ENCODE data around the gene SND1.

- TF ChIP-seq CTCF (conservative IDR thresholded peaks at IDR 0.05 in 1 of 2, IDR thresholded peaks at IDR 0.05 in 1 of 2; ENCODE audit: extremely low read depth in 1 of 2, insufficient read depth in 1 of 2, low read depth in 1 of 2, low read length in 2 of 2), result no peak
- TF ChIP-seq EZH2 (IDR thresholded peaks at IDR 0.05; ENCODE audit: borderline replicate concordance, low read length), result no peak
Observed at GRCh38 chr7:127876393-127876792, 224.4 kb downstream of the SND1 start.

Data from mammary epithelial cell (primary cell).